ENCODE measurements around the gene EHMT1.

DNA sequence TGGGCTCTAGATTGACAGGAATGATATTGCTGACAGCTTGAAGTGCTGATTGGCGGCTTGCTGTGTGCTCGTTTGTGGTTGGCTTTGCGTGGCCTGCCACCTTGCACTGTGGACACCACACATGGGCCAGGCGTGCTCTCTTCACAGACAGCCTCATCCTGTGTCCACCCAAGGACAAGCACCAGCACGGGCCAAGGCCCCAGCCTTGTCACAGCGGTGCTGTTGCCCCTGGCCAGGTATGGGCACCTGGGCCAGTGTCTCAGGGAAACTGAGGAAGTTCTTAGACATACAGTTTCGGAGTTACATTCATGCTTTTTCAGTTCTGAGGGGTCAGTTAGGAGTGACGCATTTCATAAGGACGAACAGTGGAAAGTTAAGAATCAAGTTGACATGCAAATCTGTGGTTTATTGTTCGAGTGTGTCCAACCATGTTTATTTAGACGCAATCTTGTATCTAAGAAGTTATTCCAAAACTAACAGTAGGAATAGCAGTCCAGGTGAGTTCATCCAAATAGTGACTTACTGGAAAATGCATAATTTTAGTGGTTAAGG lies 125.9 kb downstream of the EHMT1 start:
- no peak for TF ChIP-seq RAD21 (IDR thresholded peaks at IDR 0.05; ENCODE audit: low read length)
- TF ChIP-seq, protein P1, sequence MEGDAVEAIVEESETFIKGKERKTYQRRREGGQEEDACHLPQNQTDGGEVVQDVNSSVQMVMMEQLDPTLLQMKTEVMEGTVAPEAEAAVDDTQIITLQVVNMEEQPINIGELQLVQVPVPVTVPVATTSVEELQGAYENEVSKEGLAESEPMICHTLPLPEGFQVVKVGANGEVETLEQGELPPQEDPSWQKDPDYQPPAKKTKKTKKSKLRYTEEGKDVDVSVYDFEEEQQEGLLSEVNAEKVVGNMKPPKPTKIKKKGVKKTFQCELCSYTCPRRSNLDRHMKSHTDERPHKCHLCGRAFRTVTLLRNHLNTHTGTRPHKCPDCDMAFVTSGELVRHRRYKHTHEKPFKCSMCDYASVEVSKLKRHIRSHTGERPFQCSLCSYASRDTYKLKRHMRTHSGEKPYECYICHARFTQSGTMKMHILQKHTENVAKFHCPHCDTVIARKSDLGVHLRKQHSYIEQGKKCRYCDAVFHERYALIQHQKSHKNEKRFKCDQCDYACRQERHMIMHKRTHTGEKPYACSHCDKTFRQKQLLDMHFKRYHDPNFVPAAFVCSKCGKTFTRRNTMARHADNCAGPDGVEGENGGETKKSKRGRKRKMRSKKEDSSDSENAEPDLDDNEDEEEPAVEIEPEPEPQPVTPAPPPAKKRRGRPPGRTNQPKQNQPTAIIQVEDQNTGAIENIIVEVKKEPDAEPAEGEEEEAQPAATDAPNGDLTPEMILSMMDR (IDR thresholded peaks at IDR 0.05) = no peak
- no peak for TF ChIP-seq CHD2 (IDR thresholded peaks at IDR 0.05; ENCODE audit: low read length, partially characterized antibody)
- no peak for TF ChIP-seq EP300 (IDR thresholded peaks at IDR 0.05; ENCODE audit: borderline replicate concordance in 1 of 2, low read depth in 1 of 2, low read length in 1 of 2)
- TF ChIP-seq, protein P2, sequence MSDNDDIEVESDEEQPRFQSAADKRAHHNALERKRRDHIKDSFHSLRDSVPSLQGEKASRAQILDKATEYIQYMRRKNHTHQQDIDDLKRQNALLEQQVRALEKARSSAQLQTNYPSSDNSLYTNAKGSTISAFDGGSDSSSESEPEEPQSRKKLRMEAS (IDR thresholded peaks at IDR 0.05; ENCODE audit: low read depth) = no peak
- TF ChIP-seq TCF12 (IDR thresholded peaks at IDR 0.05) = no peak
- TF ChIP-seq SIN3A (IDR thresholded peaks at IDR 0.05; ENCODE audit: borderline replicate concordance, low read depth, low read length) = no peak
